HG03442 (cell line): ENCODE results near the gene ZNF627.
"Not testable (repeated sequence)": the region's sequence is repeated elsewhere in the genome, so short reads cannot be mapped to it uniquely, and the experiment has no call there.

ENCODE experiments used
- ATAC-seq: cut with Tn5 transposase; IDR thresholded peaks from one replicate; pipeline ENCODE4 v1.9.1; 2021; ENCODE audit warnings: mild to moderate bottlenecking, moderate library complexity; ENCODE audit not compliant: unreplicated experiment

The ZNF627 gene

GRCh38 chr19:11573763-11574162 is 23.5 kb upstream of the ZNF627 start:
- not testable (repeated sequence) for ATAC-seq

DNA sequence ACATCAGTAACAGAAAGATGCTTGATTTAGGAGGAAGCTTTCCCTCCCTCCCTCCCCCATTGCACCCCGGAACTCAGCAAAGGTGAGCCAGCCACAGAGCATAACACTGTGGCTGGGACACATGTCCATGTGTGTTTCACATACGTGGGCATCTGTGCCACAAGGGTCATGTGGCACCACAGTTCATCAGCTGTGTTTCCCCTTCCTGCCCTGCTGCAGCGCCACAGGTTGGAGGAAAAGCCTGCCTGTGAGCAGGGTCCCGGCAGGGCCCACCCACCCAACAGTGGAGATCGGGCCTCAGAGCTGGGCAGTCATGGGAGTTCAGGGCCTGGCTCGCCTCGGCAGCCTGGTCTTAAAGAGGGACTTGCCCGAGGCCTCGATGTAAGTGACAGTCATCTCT is 22.6 kb upstream of the ZNF627 start:
- ATAC-seq = no peak

DNA sequence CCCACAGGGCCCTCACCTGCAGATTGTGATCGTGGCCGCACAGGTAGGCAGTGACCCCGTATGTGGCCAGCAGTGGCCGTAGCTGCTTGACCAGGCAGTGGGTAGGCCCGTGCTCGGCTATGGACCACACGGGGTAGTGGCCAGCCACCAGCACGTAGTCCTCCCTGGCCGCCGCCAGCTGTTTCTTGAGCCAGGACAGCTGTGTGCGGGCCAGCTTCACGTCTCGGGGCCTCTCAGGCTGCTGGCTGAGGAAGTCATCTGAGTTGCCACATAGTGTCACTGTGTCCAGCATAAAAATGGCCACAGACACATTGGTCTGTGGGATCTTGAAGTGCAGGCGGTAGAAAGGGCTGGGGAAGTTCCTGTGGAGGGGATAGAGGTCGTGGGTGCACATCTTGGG is 21.1 kb upstream of the ZNF627 start:
- no peak for ATAC-seq

DNA sequence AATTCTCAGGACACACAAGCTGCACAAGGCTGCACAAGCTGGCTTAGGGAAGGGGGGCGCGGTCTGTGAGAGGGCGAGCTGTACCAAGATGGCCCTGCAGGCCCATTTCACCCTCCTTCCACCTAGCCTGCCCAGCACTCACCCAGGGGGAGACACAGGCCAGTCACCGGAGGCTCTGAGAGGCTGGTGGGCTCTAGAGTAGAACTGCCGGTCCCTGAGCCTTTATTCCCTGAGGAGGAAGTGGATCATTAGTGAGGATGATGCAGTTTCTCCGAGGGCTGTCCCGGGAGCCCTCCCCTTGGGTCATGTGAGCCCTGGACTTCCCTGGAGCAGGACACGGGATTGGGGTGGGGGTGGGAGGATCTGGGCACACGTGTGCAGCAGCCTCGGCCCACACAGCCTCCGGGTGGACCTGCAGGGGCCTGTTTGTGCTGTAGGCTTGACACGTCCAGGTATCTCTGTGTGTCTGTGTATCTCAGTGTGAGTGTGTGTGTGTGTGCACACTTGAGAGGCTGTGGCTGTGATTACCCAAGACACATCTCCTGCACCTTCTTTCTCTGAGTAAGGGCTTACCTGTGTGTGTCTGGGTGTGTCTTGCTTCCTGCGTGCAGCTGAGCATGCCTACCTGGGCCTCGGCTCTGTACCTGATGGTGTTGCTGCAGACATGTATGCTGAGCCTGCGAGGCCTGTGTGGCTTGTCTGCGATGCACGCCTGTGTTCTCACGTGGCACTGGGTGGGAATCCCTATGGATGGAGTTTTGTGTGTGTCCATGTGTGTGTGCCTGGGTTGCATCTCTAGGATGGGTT is 19.6 kb upstream of the ZNF627 start, which contains the start of gene ACP5:
TSS of gene ACP5 (minus strand) at position 195 of the 807 bp plus-strand sequence. CDS start 328 bp downstream, outside the sequence.
- ATAC-seq = no peak

DNA sequence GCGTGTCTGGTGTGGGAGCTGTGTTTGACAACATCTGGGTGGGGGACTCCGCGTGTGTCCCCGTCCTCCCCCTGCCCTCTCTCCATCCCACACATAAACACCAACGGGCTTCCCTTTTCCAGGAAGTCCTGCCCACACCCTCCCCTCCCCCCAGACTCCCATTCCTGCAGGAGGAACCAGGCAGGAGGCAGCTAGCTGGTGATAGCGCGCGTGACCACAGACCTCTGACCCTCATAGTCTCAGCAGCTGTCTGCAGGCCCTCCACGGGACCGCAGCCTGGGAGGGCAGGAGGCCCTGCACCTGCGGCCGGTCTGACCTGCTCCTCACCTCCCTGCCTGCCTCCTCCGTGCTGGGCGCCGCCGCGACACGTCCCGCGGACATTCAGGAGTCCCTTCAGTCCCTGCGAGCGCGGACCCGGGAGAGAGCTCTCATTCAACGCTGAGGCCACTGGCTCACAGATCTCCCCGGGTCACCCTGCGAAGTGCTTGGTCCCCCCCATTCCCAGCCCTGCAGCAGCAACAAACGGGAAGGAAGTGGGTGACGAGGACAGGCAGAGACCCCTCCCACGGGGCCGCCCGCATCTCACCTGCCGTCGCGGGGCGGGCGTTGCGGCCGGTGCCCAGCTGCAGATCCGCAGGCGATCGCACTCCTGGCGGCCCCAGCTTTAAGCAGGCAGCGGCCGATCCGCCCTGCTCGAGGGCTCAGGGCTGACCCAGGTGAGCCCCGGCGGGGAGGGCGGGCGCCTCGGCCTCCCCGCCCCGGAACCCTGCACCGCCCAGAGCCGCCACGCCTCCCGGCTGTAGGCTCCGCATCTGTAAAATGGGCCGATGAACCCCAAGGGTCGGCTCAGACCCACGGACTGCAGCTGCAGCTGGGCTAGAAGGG is 18.8 kb upstream of the ZNF627 start:
- no peak for ATAC-seq

DNA sequence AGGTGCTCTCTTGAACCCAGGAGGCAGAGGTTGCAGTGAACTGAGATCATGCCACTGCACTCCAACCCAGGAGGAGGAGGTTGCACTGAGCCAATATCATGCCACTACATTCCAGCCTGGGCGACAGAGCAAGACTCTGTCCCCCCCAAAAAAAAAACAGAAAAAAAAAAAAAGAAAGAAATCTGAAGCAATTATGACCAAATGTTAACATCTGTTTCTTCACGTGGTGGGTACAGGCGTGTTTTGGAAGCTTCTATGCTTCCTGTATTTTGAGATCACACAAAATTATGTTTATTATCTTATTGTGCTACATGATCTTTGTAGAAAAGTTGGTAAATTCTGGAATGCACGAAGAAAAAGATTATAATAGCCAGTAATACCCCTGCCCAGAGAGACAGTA is 17.2 kb upstream of the ZNF627 start:
- no peak for ATAC-seq

DNA sequence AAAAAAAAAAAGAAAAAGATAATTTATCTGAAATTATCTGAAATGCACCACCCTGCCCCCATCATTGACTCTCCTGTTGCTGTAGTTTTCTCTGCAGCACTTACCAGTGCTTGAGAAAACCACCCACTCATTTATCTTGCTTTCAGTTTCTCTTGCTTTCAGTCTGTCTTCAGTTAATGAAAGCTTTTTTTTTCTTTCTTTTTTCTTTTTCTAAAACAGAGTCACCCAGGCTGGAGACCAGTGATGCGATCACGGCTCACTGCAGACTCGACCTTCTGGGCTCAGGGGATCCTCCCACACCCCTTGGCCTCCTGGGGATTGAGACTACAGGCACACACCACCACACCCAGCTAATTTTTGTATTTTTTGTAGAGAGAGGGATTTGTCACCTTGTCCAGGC is 15.5 kb upstream of the ZNF627 start:
- no peak for ATAC-seq

- ATAC-seq = no peak
These were observed 11.0 kb upstream of the ZNF627 start for GRCh38 chr19:11586331-11586730.

DNA sequence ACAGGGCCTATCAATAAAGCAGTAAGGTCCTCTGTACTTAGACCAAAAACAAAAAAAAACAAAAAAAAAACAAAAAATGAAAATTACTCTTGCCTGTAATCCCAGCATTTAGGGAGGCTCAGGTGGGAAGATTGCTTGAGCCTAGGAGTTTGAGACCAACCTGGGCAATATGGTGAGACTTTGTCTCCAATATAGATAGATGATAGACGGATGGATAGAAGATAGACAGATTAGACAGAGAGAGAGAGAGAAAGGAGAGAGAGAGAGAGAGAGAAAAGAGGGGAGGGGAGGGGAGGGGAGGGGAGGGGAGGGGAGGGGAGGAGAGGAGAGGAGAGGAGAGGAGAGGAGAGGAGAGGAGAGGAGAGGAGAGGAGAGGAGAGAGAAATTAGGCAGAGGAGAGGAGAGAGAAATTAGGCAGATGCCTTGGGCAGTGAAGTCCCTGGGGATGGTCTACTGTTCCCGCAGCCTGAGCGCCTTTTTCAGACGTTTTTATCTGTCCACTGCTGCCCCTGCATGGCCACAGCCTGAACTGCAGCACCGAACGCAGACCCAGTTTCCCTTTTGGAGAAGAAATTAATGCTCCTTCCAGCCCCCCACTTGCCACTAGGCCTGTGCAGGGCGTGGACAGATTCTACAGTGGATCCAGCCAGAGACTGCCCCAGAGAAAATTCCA is 9.8 kb upstream of the ZNF627 start:
- peak; percentile 39 for ATAC-seq

DNA sequence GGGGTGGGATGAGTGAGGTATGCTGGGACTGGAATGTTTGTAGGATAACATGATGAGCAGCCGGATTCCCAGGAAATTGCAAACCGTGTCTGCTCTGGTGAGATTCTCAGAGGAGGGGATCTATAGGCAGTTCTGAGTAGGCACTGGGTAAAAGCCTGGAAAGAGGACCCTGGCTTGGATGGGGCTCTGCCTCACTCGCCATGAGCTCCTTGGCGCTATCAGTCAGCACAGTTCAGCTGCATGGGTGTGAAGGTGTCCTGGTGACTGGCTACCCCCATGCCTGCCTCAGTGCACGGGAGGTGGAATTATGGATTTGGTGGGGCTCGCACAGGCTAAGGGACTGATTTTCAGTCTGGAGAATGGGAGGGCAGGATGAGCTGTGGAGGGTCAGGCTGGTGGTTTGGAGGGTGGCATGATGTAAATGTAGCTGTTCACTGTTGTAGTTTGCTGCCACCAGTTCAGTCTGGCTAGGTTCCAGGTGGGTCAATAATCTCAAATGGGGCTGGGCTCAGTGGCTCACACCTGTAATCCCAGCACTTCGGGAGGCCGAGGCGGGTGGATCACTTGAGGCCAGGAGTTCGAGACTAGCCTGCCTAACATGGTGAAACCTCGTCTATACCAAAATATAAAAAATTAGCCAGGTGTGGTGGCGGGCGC is 9.2 kb upstream of the ZNF627 start:
- no peak for ATAC-seq

- ATAC-seq = no peak
These were observed 3.2 kb upstream of the ZNF627 start for GRCh38 chr19:11594084-11594483.

GRCh38 chr19:11596156-11596555 is 1.1 kb upstream of the ZNF627 start:
- no peak for ATAC-seq

GRCh38 chr19:11598103-11598483 is 810 bp downstream of the ZNF627 start:
- no peak for ATAC-seq

- ATAC-seq = no peak
These were observed 1.5 kb downstream of the ZNF627 start for GRCh38 chr19:11598746-11599145.

GRCh38 chr19:11599704-11600103 is 2.4 kb downstream of the ZNF627 start:
- not testable (repeated sequence) for ATAC-seq

DNA sequence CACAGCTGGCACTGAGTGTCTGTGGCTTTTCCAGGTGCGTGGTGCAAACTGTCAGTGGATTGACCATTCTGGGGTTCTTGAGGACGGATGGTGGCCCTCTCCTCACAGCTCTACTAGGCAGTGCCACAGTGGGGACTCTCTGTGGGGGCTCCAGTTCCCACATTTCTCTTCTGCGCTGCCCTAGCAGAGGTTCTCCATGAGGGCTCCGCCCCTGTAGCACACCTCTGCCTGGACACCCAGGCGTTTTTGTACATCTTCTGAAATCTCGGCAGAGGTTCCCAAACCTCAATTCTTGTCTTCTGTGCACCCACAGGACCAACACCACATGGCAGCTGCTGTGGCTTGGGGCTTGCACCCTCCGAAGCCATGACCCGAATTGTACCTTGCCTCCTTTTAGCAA is 9.2 kb downstream of the ZNF627 start:
- no peak for ATAC-seq

GRCh38 chr19:11611730-11612129 is 14.4 kb downstream of the ZNF627 start:
- ATAC-seq = no peak

DNA sequence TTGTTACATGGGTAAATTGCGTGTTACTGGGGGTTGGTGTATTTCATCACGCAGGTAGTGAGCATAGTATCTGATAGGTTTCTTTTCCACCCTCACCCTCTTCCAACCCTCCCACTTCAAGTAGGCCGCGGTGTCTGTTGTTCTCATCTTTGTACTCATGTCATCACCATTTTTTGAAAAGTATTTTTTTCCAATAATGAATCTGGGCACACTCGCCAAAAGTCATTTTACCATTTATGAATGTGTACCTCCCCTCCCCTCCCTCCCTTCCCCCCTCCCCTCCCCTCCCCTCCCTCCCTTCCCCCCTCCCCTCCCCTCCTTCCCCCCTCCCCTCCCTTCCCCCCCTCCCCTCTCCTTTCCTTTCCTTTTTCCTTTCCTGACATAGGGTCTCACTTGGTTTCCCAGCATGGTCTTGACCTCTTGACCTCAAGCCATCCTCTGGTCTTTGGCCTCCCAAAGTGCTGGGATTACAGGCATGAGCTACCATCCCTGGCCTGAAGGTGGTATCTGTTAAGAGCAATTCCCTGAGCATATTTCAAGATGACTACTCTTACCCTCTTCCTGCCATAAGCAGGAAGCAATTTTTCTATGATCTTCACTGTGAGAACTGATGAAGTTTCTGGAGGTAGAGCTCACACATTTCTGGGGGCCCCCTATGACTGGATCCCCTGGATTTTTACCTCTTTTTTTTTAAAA is 15.7 kb downstream of the ZNF627 start:
- ATAC-seq = no peak

- ATAC-seq = no peak
These were observed 20.1 kb downstream of the ZNF627 start for GRCh38 chr19:11617180-11618062.
